AG08395 (cell line): ENCODE measurements around the gene LXN.
"Not testable (repeated sequence)": the region's sequence is repeated elsewhere in the genome, so short reads cannot be mapped to it uniquely, and the experiment has no call there.

Experiments
- DNase-seq: peaks from one replicate; pipeline ENCODE4 v3.0.0; 2012; ENCODE audit warnings: mixed read lengths, low spot score

Gene LXN

GRCh38 chr3:158672215-158673176 is at the start of gene LXN:
TSS of gene LXN (minus strand) at chr3:158672648. CDS start at chr3:158672478, 170 bp downstream.
- peak; percentile 86 for DNase-seq

GRCh38 chr3:158722108-158722507 is 49.7 kb upstream of the LXN start:
- DNase-seq = no peak

GRCh38 chr3:158718490-158719170 is 46.2 kb upstream of the LXN start:
- peak; percentile 50 for DNase-seq

- no peak for DNase-seq
These were observed 45.1 kb upstream of the LXN start for GRCh38 chr3:158717576-158717975.

DNA sequence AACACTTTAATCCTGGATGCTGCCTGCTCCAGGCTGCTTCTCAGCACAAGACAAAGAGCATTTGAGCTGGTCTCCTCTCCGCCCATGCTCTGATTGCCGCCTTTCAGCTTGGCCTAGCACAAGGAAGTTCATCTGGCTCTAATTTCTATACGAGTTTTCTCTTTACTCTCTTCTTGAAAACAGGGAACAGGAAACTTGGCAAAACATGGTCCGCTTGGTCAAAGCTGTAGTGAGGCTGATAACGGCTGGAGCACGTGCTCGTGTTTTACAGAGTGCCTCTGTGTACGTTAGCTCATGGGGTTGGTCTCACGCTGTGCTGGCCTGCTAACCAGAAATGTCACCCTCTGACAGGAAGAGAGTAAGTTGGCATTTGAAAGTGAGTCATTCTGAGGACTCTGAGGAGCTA is 40.6 kb upstream of the LXN start:
- DNase-seq = no peak

DNA sequence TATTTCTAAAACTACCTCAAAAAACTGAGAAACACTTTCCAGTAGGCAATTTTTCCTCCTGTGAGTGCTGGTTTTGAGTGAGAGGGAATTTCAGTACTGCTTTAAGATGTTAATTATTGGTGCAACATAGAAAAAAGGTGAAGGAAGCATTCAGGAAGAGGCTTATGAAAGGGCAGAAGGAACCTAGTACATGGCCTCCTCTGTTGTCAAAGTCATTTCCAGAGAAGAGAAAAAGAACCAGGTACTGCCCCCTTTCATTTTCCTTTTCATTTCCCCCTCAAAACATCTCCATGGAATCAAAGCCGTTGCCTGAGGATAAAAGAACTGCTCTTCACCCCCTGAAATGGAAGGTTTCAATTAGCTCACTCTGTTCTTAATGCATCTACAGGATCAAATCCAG is 40.0 kb upstream of the LXN start:
- no peak for DNase-seq

- peak; percentile 78 for DNase-seq
These were observed 39.4 kb upstream of the LXN start for GRCh38 chr3:158711886-158712285.

DNA sequence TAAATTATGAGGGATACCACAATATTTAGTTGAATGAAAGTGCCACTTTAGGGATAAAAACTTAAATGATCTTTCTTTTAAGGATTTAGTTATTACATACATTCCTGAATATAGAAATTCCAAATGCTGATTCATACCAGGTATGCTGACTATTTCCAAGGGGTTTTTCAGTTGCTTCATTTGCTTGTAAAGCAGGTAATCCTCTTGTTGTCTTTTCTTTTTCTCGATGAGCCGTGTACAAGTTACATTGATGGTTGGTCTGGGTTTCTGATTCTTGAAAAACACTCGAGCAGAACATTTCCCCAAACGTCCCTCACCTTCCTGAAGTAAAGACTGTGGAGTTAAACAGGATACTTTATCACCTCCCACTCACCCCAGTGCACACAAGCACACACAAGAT is 38.2 kb upstream of the LXN start:
- no peak for DNase-seq

DNA sequence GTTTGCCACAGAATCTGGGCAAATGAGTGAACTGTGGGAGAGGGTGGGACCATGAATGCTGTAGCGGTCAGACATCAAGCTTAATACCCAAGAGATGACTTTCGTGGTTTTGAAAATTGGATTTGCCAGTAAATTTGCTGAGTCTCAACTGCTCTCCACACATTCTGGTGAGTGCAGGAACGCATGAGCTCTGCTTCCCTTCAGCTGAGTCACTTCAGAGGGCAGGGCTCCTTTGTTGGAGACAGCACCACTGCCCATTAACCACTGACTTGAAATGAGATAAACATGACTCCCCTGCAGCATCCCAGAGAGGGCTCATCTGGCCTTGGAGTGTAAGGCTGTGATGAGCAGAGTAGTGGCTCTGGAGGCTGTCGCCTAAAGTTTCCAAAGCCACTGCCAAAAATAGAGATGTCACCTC is 37.2 kb upstream of the LXN start:
- DNase-seq = peak; percentile 94

GRCh38 chr3:158703566-158703965 is 31.1 kb upstream of the LXN start:
- no peak for DNase-seq

- DNase-seq = peak; percentile 63
These were observed 30.5 kb upstream of the LXN start for GRCh38 chr3:158702815-158703481.

DNA sequence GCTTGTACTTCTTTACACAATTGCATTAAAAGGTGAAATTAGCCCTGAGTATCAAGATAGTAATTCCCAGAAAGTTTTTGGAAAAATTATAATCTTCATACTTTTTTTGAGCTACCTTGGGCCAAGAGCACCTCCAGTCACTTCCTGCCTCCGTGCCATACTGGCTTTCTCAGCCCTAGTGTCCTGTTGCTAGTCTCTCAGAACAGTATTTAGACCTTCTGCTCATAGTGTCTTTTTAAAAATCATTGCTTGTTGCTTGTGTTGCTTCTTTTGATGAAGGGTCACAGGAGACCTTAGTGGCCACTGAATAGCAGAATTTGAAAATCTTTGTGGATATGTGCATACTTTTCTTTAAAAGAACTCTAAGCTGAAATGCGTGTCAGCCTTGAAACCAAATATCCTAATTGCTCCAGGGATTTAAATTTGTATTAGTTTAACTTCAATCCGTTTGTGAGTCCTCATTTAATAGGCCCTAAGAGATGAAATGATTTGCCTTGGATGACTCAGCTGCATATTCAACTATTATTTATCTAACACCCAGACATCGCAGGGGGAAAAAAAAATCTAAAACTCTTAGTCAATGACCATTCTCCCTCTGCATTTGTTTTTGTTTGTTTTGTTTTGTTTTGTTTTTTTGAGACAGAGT is 29.1 kb upstream of the LXN start:
- no peak for DNase-seq

DNA sequence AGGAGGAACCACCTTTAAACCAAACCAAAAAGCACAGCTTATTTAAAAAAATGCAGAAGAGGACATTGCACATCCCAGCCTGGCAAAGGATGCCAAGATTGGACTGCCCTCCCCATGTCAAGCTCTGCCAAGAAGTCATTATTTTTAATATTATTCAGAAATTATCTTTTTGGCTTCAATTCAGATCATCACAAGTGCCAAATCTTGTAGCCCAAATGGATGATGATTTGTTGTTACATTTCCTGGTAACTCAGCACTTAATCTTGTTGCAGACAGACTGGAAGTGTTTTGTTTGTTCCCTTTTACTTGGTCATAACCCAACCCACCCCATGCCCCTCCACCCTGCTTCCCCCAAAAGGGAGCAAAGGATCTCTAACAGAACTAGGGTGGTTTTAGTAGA is 28.1 kb upstream of the LXN start:
- DNase-seq = no peak

GRCh38 chr3:158696618-158697017 is 24.2 kb upstream of the LXN start:
- DNase-seq = peak; percentile 19

GRCh38 chr3:158693866-158694456 is 21.5 kb upstream of the LXN start:
- not testable (repeated sequence) for DNase-seq

DNA sequence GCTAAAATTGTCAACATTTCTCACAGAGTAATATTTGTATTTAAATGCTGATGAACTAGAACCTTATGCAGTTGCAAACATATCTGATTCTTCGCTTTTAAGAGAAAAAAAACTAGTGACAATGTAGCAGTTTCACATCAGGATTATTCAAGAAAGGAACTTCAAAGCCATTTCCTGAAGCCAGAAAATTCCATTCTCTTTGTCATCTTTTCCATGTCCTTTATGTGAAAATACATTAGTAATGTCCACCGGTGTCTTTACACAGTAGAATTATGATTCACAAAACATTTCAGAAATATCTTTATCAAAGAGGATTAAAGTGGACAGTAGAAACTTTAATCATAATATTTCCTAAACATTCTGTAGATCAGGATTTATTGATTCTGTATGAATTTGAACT is 12.7 kb upstream of the LXN start:
- DNase-seq = no peak

GRCh38 chr3:158683230-158683962 is 10.9 kb upstream of the LXN start:
- DNase-seq = peak; percentile 38

GRCh38 chr3:158680861-158681260 is 8.4 kb upstream of the LXN start:
- DNase-seq = no peak

GRCh38 chr3:158679547-158680000 is 7.1 kb upstream of the LXN start:
- peak; percentile 12 for DNase-seq

DNA sequence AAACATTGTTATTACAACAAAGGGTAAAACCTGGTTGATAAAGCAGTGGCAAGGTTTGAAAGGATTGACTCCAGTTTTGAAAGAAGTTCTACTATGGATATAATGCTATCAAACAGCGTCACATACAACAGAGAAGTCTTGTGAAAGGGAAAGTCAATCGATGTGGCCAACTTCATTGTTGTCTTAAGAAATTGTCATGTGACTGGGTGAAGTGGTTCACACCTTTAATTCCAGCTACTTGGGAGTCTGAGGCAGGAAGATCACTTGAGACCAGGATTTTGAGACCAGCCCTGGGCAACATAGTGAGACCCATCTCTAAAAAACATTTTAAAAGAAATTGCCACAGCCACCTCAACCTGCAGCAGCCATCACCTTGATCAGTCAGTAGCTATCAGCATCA is 6.2 kb upstream of the LXN start:
- no peak for DNase-seq

DNA sequence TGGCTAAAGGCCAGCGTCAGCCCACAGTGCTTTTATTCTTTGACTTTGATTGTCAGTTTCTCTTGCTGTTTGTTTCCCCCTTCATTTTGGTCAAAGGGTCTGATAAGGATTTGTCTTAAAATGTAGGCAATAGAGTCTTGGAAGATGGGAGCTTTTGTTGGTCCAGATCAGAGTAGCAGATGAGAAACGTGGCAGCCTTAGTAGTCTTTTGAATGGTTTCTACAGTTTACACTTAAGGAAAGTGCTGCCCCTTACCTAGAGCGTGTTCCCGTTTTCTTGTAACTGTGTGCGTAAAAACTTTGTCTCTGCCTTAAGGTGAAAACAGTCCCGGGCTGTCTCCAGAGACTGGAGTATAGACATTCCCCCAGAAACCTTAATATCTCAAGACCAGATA is 630 bp downstream of the LXN start:
- DNase-seq = peak; percentile 7
